Panc1 (cell line): ENCODE results near the gene DNAJA4. TPM values are rescaled to one million over a fixed set of nuclear protein-coding genes. Genes with fewer than 3 reads are reported as not detected.

Experiments
- ATAC-seq: fragments of 200-7000 bp; cut with Tn5 transposase; 2 replicates; pipeline ENCODE4 v1.9.1; 2020; ENCODE audit warnings: mild to moderate bottlenecking, moderate library complexity
- BruUV-seq: library from RNA; stranded (reverse); fragments of 400-500 nt; replicated peaks from 2 replicates; lab custom pipeline; 2021; lab: Mats Ljungman, UMichigan
- CTCF ChIA-PET: fragments of 300-600 bp; sonication (Branson Sonifier 250); formaldehyde crosslinking; loops from one replicate; lab custom pipeline; 2022; ENCODE audit warnings: antibody characterized with exemption; lab: Charles Lee
- POLR2A ChIA-PET: fragments of 300-600 bp; sonication (Branson Sonifier 250); formaldehyde crosslinking; loops from one replicate; lab custom pipeline; 2022; ENCODE audit warnings: antibody characterized with exemption; lab: Charles Lee
- DNase-seq: peaks from one replicate; pipeline ENCODE4 v3.0.0-alpha.2; 2010; ENCODE audit warnings: low read depth, low spot score
- H3K27ac ChIP-seq: 2 replicates; pipeline ENCODE4 v1.5.1; 2011; ENCODE audit warnings: mild to moderate bottlenecking, low read length, inconsistent platforms
- H3K27me3 ChIP-seq: fragments of 200-500 bp; sonication (Bioruptor generic); 2 replicates; pipeline ENCODE4 v1.6.0; 2014; ENCODE audit warnings: low read length, inconsistent platforms; ENCODE audit not compliant: control insufficient read depth, insufficient read depth
- H3K36me3 ChIP-seq: fragments of 200-500 bp; sonication (Bioruptor generic); 2 replicates; pipeline ENCODE4 v1.5.1; 2014; ENCODE audit warnings: inconsistent platforms, mild to moderate bottlenecking, low read length, moderate library complexity; ENCODE audit not compliant: control insufficient read depth, insufficient read depth
- H3K4me1 ChIP-seq: 2 replicates; pipeline ENCODE4 v1.5.1; 2011; ENCODE audit warnings: inconsistent platforms, mild to moderate bottlenecking, low read length, moderate library complexity; ENCODE audit not compliant: control insufficient read depth, insufficient read depth
- H3K4me3 ChIP-seq, 2 experiments: 2 replicates each; pipeline ENCODE4 v1.5.1; 2011 to 2012; ENCODE audit warnings: low read depth in 2 of 2, low read length in 2 of 2, mild to moderate bottlenecking in 2 of 2, inconsistent platforms in 1 of 2, moderate library complexity in 1 of 2
- H3K9me3 ChIP-seq: fragments of 200-500 bp; sonication (Bioruptor generic); 2 replicates; pipeline ENCODE4 v1.5.1; 2014; ENCODE audit warnings: low read depth, mild to moderate bottlenecking, inconsistent platforms, low read length, moderate library complexity; ENCODE audit not compliant: control insufficient read depth, insufficient read depth
- POLR2AphosphoS5 ChIP-seq: IDR thresholded peaks from 2 replicates; pipeline ENCODE4 v1.6.1; 2012; ENCODE audit warnings: mild to moderate bottlenecking, low read depth, low read length, moderate library complexity
- SIN3A ChIP-seq: IDR thresholded peaks from 2 replicates; pipeline ENCODE4 v1.6.1; 2012; ENCODE audit warnings: low read depth, mild to moderate bottlenecking, low read length, moderate library complexity, borderline replicate concordance; ENCODE audit not compliant: insufficient read depth
- TCF7L2 ChIP-seq: IDR thresholded peaks from 2 replicates; pipeline ENCODE4 v1.6.1; 2011; ENCODE audit warnings: mild to moderate bottlenecking, low read depth, low read length, inconsistent platforms
- in situ Hi-C: cut with HindIII; loops from 2 replicates; pipeline ENCODE4 v1.10.0; 2016; ENCODE audit warnings: low sequenced_read_pairs, low pct_unique_long_range_greater_than_20kb
- intact Hi-C: fragments of 100-400 bp; cut with micrococcal nuclease; formaldehyde crosslinking; loops from one replicate; pipeline ENCODE4 v1.10.0; 2022; ENCODE audit not compliant: unreplicated experiment
- total RNA-seq: library from RNA; stranded (reverse); gene quantifications from one replicate; pipeline ENCODE4 v1.2.1, GENCODE V29; 2021; ENCODE audit not compliant: unreplicated experiment
- TF ChIP-seq, protein P1 (sequence below): fragments of 450-650 bp; IDR thresholded peaks from 2 replicates; pipeline ENCODE4 v1.5.1; 2017; ENCODE audit warnings: mild to moderate bottlenecking
- TF ChIP-seq, protein P2 (sequence below), 2 experiments: IDR thresholded peaks; 2 replicates each; pipeline ENCODE4 v1.6.1; 2011 to 2012; ENCODE audit warnings: low read depth in 2 of 2, control low read depth in 1 of 2, low read length in 1 of 2, mild to moderate bottlenecking in 1 of 2, moderate library complexity in 1 of 2; ENCODE audit not compliant: insufficient read depth in 1 of 2

Gene DNAJA4
- total RNA-seq, 1 experiment from 2014 or later: 11.1 TPM

DNA sequence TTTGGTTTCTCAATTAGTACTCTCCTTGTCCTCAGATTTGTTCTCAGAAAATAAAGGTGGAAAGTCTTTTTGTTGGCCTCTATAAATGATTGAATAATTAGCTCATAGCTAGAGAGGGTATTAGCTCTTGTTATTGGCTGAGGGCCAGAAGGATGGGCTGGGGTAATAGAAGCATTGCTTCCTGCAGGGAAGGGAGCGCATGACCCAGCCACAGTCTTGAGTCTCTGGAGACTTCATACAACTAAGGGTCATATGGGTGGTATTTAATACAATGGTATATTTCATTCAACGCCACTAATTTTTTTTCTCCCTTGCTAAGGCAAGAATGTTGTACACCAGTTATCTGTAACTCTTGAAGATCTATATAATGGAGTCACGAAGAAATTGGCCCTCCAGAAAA is 8.4 kb downstream of the DNAJA4 start:
- no peaks in the 10 kb centered on the region for H3K36me3 ChIP-seq
- H3K27ac ChIP-seq: no peak overlapping the region
- CTCF ChIA-PET: no interaction called here
- ATAC-seq (no peak), DNase-seq (no peak)
- BruUV-seq: no TSS peak
- H3K4me3 ChIP-seq: no peak overlapping the region
- POLR2A ChIA-PET: no interaction called here
- H3K4me1 ChIP-seq: no peaks in the 10 kb centered on the region
- no peaks in the 10 kb centered on the region for H3K9me3 ChIP-seq
- intact Hi-C loops (no loop called here), in situ Hi-C loops (loop anchor here (25.0 kb wide), 1 partner anchor 135 kb away; the partner anchor contains the start of genes CIB2 and IDH3A)
- no peaks in the 10 kb centered on the region for H3K27me3 ChIP-seq
- TF ChIP-seq POLR2AphosphoS5 (no peak), TCF7L2 (no peak), SIN3A (no peak)
- TF ChIP-seq, protein P1, sequence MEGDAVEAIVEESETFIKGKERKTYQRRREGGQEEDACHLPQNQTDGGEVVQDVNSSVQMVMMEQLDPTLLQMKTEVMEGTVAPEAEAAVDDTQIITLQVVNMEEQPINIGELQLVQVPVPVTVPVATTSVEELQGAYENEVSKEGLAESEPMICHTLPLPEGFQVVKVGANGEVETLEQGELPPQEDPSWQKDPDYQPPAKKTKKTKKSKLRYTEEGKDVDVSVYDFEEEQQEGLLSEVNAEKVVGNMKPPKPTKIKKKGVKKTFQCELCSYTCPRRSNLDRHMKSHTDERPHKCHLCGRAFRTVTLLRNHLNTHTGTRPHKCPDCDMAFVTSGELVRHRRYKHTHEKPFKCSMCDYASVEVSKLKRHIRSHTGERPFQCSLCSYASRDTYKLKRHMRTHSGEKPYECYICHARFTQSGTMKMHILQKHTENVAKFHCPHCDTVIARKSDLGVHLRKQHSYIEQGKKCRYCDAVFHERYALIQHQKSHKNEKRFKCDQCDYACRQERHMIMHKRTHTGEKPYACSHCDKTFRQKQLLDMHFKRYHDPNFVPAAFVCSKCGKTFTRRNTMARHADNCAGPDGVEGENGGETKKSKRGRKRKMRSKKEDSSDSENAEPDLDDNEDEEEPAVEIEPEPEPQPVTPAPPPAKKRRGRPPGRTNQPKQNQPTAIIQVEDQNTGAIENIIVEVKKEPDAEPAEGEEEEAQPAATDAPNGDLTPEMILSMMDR: no peak
- TF ChIP-seq, protein P2, sequence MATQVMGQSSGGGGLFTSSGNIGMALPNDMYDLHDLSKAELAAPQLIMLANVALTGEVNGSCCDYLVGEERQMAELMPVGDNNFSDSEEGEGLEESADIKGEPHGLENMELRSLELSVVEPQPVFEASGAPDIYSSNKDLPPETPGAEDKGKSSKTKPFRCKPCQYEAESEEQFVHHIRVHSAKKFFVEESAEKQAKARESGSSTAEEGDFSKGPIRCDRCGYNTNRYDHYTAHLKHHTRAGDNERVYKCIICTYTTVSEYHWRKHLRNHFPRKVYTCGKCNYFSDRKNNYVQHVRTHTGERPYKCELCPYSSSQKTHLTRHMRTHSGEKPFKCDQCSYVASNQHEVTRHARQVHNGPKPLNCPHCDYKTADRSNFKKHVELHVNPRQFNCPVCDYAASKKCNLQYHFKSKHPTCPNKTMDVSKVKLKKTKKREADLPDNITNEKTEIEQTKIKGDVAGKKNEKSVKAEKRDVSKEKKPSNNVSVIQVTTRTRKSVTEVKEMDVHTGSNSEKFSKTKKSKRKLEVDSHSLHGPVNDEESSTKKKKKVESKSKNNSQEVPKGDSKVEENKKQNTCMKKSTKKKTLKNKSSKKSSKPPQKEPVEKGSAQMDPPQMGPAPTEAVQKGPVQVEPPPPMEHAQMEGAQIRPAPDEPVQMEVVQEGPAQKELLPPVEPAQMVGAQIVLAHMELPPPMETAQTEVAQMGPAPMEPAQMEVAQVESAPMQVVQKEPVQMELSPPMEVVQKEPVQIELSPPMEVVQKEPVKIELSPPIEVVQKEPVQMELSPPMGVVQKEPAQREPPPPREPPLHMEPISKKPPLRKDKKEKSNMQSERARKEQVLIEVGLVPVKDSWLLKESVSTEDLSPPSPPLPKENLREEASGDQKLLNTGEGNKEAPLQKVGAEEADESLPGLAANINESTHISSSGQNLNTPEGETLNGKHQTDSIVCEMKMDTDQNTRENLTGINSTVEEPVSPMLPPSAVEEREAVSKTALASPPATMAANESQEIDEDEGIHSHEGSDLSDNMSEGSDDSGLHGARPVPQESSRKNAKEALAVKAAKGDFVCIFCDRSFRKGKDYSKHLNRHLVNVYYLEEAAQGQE (IDR thresholded peaks at IDR 0.05; ENCODE audit: insufficient read depth in 1 of 2, low read depth in 2 of 2, low read length in 1 of 2): no peak

DNA sequence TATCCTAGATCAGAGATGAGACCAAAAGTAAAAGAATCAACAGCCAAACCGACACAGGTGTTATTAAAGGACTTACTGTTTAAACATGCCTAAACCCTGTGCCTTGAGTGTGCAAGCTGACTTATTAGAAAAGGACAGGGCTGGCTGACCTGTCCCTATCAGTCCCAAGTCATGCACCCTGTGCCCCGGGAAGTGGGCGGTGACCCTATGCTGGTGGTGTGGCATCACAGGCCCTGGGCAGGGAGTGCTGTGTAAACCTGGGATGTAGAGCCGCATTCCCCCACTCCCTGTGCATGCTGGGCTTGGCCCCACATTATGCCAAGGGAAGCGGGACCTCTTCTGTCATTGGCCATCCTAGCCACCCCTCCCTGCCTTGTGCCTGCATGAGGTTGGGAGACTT is 10.6 kb downstream of the DNAJA4 start:
- DNase-seq (no peak), ATAC-seq (no peak)
- no TSS peak for BruUV-seq
- Histone ChIP-seq H3K4me1 (no peaks in the 10 kb centered on the region), H3K27me3 (no peaks in the 10 kb centered on the region), H3K36me3 (no peaks in the 10 kb centered on the region), H3K27ac (no peak overlapping the region), H3K9me3 (no peaks in the 10 kb centered on the region), H3K4me3 (no peak overlapping the region)
- in situ Hi-C loops: loop anchor here (25.0 kb wide), 1 partner anchor 138 kb away; the partner anchor contains the start of genes CIB2 and IDH3A
- ChIA-PET CTCF (no interaction called here), POLR2A (no interaction called here)
- TF ChIP-seq, protein P1: no peak
- intact Hi-C loops: no loop called here
